Measurements from ENCODE around the gene OR2M3.
"Not testable (repeated sequence)": the region's sequence is repeated elsewhere in the genome, so short reads cannot be mapped to it uniquely, and the experiment has no call there.

OR2M3 gene, protein sequence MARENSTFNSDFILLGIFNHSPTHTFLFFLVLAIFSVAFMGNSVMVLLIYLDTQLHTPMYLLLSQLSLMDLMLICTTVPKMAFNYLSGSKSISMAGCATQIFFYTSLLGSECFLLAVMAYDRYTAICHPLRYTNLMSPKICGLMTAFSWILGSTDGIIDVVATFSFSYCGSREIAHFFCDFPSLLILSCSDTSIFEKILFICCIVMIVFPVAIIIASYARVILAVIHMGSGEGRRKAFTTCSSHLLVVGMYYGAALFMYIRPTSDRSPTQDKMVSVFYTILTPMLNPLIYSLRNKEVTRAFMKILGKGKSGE

DNA sequence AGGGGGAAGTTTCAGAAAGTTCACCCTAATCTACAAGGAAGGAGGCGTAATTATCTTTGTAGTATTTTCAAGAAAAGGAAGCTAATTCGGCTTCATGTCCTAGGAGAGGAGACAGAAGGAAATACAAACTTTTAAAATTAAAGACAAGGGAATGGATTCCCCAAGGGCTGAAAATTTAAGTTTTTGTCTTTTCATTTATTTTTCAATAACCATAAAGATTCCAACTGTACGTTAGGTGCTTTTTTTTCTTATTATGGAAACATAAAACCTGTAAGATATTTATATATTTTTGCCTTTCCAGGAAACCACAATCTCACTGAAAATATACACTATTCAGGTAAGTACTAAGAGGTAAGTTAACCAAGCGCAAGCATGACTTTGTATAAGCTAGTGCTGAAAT lies at the start of gene OR2M3:
OR2M3 (plus strand) TSS at position 301 of the 400 bp plus-strand sequence. CDS start 5,803 bp downstream, outside the sequence.
- DNase-seq, result no peak

DNA sequence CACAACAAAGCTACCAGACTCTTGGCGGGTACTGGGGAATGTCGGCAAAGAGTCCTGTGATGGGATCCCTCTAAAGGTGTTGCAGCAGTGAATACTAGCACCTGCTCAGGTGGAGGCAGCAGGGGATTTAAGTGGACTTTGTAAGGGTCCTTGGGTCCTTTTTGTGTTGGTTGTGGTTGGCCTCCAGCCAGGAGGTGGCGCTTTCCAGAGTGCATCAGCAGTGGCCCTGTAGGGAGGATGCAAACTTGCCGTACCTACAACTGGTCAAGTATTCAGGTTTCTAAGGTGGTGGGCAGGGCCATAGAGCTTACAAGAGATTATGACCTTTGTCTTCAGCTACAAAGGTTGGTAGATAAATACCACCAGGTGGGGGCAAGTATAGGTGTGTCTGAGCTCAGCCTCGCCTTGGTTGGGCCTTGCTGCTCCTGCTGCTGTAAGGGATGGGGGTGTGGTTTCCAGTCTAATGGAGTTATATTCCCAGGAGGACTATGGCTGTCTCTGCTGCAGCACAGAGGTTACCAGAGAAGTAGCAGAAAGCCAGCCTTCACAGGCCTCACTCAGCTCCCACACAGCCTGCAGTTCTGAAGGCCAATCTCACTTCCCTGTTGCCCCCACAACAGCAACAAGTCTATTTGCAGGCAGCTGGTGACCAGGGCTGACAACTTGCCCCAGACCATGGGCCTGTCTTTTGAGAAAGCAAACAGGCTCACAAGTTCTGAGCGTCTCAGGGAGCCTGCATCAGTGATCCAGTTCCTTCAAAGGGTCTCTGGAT lies 44.8 kb upstream of the OR2M3 start:
- no peak for DNase-seq

DNA sequence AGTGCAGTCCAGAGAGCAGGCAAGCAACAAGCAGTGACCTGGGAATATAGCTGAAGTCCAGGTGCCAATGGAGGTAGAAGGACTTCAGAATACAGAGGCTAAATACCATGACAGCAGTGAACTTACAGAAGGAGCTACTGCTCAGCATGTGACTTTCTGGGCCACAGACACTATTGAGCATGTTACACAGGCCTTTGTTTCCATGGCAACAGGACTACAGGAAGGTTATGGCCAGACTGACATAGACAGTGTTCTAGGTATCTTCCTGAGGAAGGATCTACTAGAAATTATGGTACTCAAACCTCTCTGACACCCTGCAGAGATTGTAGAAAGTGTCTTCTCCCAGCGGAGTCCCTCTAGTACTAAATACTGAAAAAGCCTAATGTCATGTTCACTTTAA lies 41.1 kb upstream of the OR2M3 start:
- no peak for DNase-seq

DNA sequence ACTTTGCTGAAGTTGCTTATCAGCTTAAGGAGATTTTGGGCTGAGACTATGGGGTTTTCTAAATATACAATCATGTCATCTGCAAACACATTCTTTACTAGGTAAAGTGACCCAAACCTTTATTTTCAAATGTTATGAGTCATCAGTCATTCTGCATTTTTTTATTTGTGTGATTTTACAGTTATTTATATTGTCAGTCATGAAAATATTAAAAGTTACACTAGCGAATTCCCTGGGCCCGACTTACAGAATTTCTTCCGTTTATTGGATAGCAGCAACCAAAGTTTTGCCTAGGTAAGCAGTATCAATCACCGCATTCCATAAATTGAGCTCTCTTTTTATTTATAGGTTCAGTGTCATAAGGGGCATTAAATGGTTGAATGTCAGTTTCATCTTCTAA lies 38.3 kb upstream of the OR2M3 start:
- DNase-seq, result no peak

DNA sequence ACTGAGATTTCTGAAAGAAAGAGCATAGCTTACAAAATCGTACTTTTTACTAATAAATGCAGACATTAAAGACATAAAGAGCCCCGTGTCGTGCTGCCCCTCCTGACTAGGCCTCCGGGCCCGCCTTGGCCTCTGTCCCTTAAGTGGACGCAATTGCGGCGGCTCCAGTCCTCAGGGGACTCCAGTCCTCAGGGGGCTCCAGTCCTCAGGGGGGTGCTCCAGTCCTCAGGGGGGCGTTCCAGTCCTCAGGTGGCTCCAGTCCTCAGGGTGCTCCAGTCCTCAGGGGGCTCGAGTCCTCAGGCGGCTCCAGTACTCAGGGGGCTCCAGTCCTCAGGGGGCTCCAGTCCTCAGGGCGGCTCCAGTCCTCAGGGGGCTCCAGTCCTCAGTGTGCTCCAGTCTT lies 33.0 kb upstream of the OR2M3 start:
- no peak for DNase-seq

DNA sequence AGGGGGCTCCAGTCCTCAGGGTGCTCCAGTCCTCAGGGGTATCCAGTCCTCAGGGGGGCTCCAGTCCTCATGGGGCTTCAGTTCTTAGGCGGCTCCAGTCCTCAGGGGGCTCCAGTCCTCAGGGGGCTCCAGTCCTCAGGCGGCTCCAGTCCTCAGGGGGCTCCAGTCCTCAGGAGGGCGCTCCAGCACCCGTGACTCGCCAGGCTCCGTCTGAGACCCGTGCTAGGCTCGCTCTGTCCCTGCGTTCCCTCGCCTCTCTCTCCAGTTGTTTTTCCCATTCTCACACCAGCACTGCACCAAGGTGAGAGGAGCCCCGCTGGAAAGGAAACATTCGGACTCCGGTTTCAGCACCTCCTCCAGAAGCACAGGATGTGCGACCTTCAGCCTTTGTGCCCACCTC lies 31.9 kb upstream of the OR2M3 start:
- DNase-seq, result no peak

DNA sequence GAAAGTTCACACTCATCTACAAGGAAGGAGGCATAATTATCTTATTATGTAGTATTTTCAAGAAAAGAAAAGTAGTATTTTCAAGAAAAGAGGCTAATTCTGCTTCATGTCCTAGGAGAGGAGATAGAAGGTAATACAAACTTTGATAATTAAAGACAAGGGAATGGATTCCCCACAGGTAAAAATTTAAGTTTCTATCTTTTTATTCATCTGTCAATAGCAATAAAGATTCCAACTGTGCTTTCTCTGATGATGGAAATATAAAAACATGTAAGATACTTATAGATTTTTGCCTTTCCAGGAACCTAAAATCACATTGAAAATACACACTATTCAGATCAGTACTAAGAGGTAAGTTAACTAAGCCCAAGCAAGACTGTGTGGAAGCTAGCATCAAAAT lies 22.5 kb upstream of the OR2M3 start, which contains the start of gene OR2M2:
OR2M2 (plus strand) TSS at position 301 of the 400 bp plus-strand sequence. CDS start 5,165 bp downstream, outside the sequence.
- DNase-seq, result no peak

DNA sequence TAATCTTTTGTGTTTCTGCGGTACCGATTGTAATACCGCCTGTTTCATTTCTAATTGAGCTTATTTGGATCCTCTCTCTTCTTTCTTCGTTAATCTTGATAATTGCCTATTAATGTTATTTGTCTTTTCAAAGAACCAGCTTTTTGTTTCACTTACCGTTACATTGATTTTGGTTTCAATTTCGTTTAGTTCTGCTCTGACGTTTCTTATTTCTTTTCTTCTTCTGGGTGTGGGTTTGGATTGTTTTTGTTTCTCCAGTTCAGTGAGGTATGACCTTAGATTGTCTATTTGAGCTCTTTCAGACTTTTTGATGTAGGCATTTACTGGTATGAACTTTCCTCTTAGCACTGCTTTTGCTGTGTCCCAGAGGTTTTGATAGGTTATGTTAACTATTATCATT lies 13.1 kb upstream of the OR2M3 start:
- DNase-seq, result no peak

DNA sequence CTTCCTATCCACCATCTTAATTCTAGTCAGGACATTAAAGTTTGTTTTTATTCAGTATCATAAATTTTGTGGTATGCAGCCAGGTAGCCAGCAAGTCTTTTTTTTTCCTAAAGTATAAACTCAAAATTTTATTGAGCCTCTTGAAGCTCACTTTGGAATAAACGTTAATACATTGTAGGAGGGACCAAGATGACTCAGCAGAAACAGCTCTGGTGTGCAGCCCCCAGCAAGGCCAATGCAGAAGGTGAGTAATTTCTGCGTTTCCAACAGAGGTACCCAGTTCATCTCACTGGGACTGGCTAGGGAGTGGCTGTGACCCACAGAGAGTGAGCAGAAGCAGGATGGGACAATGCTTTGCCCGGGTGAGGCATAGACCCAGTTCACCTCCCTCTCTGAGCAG lies 9.7 kb upstream of the OR2M3 start:
- no peak for DNase-seq

DNA sequence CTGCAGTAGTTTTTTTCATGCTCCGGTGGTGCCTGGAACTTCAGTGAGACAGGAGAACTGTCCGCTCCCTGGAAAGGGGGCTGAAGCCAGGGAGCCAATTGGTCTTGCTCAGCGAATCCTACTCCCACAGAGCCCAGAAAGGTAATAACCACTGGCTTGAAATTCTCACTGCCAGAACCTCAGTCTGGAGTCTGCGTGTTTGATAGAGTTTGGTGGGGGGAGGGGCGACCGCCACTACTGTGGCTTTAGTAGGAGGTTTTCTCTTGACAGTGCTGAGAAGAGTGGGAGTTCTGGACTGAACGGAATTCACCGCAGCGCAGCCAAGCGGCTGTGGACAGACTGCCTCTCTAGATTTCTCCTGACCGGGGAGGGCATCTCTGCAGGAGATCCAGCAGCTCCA lies 8.0 kb upstream of the OR2M3 start:
- DNase-seq, result no peak

DNA sequence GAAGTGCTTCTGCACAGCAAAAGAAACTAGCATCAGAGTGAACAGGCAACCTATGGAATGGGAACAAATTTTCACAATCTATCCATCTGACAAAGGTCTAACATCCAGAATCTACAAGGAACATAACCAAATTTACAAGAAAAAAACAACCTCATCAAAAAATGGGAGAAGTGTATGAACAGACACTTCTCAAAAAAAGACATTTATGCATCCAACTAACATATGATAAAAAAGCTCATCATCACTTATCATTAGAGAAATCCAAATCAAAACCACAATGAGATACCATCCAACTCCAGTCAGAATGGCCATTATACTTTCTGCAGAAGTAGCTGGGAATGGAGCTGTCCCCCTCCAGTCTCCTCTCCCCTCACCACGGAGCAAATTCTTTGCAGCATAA lies 2.9 kb upstream of the OR2M3 start:
- no peak for DNase-seq

DNA sequence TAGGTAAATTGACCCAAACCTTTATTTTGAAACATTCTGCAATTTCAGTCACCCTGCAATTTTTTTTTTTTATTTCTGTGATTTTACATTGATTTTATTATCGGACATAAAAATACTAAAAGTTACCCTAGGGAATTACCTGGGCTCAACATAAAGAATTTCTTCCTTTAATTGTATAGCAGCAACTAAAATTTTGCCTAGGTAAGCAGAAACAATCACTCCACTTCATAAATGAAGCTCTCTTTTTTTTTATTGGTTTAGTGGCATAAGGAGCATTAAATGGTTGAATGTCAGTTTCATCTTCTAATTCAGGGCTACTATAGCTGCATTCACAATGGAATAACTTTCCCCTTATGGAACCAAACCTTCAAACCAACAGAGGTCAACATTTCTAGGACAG lies 18.8 kb downstream of the OR2M3 start:
- no peak for DNase-seq

DNA sequence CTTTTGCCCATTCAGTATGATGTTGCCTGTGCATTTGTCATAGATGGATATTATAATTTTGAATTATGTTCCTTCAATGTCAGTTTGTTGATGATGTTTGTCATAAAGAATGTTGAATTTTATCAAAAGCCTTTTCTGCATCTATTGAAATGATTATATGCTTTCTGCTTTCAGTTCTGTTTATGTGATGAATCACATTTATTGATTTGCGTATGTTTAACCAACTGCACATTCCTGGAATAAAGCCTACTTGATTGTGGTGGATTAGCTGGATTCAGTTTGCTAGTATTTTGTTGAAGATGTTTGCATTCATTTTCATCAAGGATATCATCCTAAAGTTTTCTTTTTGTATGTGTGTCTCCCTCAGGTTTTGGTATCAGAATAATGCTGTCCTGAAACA lies 28.5 kb downstream of the OR2M3 start:
- no peak for DNase-seq

DNA sequence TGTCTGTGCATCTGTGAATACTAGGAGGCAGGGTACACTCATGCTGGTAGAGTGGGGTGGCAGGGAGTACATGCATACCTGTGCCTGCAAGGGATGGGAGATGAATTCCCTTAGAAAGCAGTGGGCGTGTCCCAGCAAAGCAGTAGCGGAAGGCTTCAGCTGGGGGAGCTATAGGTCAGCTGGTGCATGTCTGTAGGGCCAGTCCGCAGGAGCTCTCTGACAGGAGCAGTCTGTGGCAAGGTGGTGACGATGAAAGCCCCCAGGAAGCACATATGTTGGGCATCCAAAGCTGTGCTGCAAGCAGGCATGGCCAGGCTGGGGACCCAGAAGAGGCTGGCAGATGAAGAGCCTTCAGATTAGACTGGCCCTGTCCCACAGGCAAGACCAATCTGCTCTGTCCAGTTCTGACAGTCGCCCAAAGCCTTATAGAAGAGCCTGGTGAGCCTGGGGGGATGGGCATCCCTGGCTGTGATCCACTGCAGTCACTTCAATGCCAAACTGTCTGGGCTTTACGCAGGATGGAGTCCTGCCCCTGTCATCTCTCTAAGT lies 32.4 kb downstream of the OR2M3 start:
- DNase-seq, result no peak

DNA sequence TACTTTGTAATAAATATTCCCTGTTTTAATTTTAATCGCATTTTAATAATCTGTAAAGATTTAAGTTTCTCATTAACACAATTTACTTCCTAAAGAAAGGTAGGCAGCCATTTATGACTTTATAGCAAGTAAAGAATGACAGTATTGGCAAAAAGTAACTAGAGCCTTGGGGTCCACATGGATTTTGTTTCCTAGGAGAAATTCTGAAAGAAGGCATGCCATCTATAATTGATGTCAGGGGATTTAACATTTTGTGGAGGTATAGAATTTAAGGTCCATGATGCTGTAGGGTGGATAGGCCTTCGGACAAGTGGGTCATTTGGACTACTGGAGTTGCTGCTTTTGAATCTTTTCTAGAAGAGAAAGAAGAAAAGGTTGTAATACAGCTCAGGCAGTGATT lies 34.1 kb downstream of the OR2M3 start, which contains the start of gene OR2M4:
OR2M4 (plus strand) TSS at position 301 of the 400 bp plus-strand sequence. CDS start 7,512 bp downstream, outside the sequence.
- DNase-seq, result no peak

DNA sequence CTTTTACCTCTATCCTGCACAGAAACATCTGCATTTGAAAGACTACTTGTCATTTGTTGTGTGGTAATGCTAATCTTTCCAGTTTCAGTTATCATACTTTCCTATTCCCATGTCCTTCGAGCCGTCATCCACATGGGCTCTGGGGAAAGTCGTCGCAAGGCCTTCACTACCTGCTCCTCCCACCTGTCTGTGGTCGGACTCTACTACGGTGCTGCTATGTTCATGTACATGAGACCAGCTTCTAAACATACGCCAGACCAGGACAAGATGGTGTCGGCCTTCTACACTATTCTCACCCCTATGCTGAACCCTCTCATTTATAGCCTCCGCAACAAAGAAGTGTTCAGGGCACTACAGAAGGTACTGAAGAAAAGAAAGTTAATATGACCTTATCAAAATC lies 42.4 kb downstream of the OR2M3 start:
- DNase-seq, result no peak

DNA sequence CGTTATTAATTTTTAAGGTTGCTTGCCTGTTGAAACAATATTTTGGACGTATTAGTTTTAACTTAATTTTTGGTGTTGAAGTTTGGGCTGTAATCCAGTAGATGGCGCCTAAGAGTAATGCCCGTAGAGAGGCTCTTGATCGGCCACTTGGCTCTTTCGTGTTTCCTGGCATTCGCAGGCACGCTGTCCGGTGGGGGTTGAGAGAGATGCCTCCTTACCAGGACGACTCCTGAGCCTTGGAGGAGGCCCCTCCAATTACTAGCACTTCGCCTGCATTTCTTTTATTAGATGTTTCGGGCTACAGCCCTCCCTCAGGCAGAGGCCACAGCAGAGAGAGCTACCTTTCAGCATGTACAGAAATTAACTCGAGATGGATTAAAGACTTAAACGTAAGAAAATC lies 46.1 kb downstream of the OR2M3 start:
- DNase-seq, result peak; percentile 26

DNA sequence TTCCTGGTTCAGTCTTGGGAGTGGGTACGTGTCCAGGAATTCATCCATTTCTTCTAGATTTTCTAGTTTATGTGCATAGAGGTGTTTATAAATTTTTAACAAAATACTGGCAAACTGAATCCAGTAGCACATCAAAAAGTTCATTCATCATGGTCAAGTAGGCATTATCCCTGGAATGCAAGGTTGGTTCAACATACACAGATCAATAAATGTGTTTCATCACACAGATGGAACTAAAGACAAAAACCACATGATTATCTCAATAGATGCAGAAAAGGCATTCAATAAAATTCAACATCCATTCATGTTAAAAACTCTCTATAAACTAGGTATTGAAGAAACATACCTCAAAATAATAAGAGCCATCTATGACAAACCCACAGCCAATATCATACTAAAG lies 62.2 kb downstream of the OR2M3 start:
- DNase-seq, result not testable (repeated sequence)

Data from stimulated activated CD8-positive, alpha-beta memory T cell treated with anti-CD3 and anti-CD28 coated beads, Interleukin-4, amount 100 ng/mL, for 48 hours (primary cell).